Esophagus squamous epithelium (tissue), 5 donors: ENCODE measurements around the gene NGF. TPM values are rescaled to one million over a fixed set of nuclear protein-coding genes. Genes with fewer than 3 reads are reported as not detected.
"Not testable (repeated sequence)": the region's sequence is repeated elsewhere in the genome, so short reads cannot be mapped to it uniquely, and the experiment has no call there.

Source experiments
- DNase-seq: peaks from one replicate; lab custom pipeline; 2025; lab: John Stamatoyannopoulos, UW
- H3K27ac ChIP-seq, 4 donors: fragments of 200-600 bp; sonication (generic); one replicate each; pipeline ENCODE4 v1.5.1; 2016 to 2019; ENCODE audit warnings: mild to moderate bottlenecking in 1 of 4
- H3K27me3 ChIP-seq, 4 donors: fragments of 200-600 bp; sonication (generic); 1 replicate in 3 of 4; 2 replicates in 1 of 4; pipeline versions ENCODE4 v1.5.1 to v1.6.0; 2017 to 2021; ENCODE audit warnings: antibody characterized with exemption in 1 of 4
- H3K36me3 ChIP-seq, 3 donors: fragments of 200-600 bp; sonication (generic); one replicate each; pipeline ENCODE4 v1.5.1; 2016 to 2019
- H3K4me1 ChIP-seq, 3 donors: fragments of 200-600 bp; sonication (generic); one replicate each; pipeline ENCODE4 v1.5.1; 2017 to 2019
- H3K4me3 ChIP-seq, 4 donors: fragments of 200-600 bp; sonication (generic); 1 replicate in 3 of 4; 2 replicates in 1 of 4; pipeline ENCODE4 v1.5.1; 2016 to 2019; ENCODE audit warnings: mild to moderate bottlenecking in 2 of 4, moderate library complexity in 1 of 4
- H3K9me3 ChIP-seq, 3 donors: fragments of 200-600 bp; sonication (generic); one replicate each; pipeline ENCODE4 v1.5.1; 2016 to 2019
- CTCF ChIP-seq, 6 experiments: fragments of 450-650 bp in 4 of 6; fragments of 200-600 bp in 2 of 6; sonication (generic) in 2 of 6; IDR thresholded peaks; one replicate each; pipeline ENCODE4 v1.5.1; 2016 to 2019; ENCODE audit warnings: antibody characterized with exemption in 6 of 6, mild to moderate bottlenecking in 4 of 6, moderate library complexity in 4 of 6
- POLR2A ChIP-seq, 4 donors: fragments of 450-650 bp; IDR thresholded peaks; one replicate each; pipeline ENCODE4 v1.6.1; 2017; ENCODE audit warnings: antibody characterized with exemption in 4 of 4, mild to moderate bottlenecking in 4 of 4, moderate library complexity in 3 of 4
- WGBS, 2 donors: methylation state at CpG; one replicate each; pipeline ENCODE4 v1.1.5; 2018; 5-methylcytosine and 5-hydroxymethylcytosine counted together
- intact Hi-C: fragments of 100-400 bp; cut with DNase I; formaldehyde crosslinking; loops from one replicate; pipeline ENCODE4 v1.15.0; 2022
- total RNA-seq, 4 donors: library from RNA; depleted of rRNA; stranded (reverse); fragments of >200 nt; gene quantifications; one replicate each; pipeline ENCODE4 v1.1.0, GENCODE V29; 2016
- donor health status: DM: yes; HTN: yes; CAD: no.

NGF gene
- total RNA-seq, 4 donors from 2014 or later, result 1.9 TPM; not detected in 3

DNA sequence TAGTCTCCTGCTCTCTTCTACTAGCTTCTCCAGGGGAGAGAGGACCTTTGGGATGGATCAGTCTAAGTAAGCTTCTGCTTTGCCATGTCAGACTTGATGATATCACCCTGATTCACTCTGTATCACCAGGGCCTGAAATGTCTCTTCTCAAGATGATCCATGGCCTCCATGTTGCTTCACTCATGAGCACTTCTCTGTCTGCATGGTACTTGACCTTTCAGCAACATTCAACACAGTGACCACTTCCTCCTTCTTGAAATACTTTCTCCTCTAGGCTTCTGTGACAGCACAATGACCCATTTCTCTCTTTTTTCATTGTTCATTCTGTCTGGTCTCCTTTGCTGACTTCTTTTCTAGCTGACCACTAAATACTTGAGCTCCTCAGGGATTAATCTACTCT, 35.3 kb upstream of the NGF start:
- no peak overlapping the region for H3K4me3 ChIP-seq
- H3K27ac ChIP-seq, result no peak overlapping the region
- DNase-seq, result no peak
- TF ChIP-seq POLR2A (IDR thresholded peaks at IDR 0.05) (no peak), CTCF (IDR thresholded peaks at IDR 0.05) (no peak)
- no peaks in the 10 kb centered on the region for H3K36me3 ChIP-seq
- no peaks in the 10 kb centered on the region for H3K27me3 ChIP-seq
- H3K4me1 ChIP-seq, result peaks cover 0 to 6% (median 0%) of the 10 kb centered on the region in 3 donors
- no peaks in the 10 kb centered on the region for H3K9me3 ChIP-seq
- intact Hi-C loops, result no loop called here

DNA sequence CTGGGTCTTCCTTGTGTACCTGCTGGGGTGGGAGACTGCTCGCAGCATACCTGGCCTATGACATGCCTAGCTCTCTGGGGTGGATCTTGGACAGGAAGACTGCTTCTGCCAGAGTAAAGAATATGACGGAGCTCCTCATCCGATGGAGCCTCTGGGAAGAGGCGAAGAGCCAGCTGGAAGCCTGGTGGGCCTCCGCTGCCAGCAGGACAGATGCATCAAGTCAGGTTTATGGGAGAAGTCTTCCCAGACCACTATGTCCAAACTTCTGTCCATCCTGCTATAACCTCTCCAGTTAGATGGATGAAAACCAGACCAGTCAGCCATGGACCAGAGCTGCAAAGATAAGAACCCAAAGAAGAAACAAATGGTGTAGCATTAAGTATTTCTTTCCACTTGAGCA, 27.7 kb upstream of the NGF start:
- 65 to 69% methylated on average over 4 to 5 of the region's 5 CpGs for WGBS, 2 donors

GRCh38 chr1:115364780-115365155, 26.7 kb upstream of the NGF start:
- Histone ChIP-seq H3K36me3 (no peaks in the 10 kb centered on the region), H3K4me1 (peaks cover 0 to 15% (median 4%) of the 10 kb centered on the region in 3 donors), H3K27me3 (no peaks in the 10 kb centered on the region), H3K9me3 (peaks cover 0 to 6% (median 0%) of the 10 kb centered on the region in 3 donors), H3K4me3 (no peak overlapping the region), H3K27ac (peak overlapping the region in 2 of 4 donors; percentile 1 to 44)
- TF ChIP-seq CTCF (IDR thresholded peaks at IDR 0.05) (no peak), POLR2A (IDR thresholded peaks at IDR 0.05) (no peak)
- intact Hi-C loops, result no loop called here
- no peak for DNase-seq
- WGBS, 2 donors, result 50 to 59% methylated on average over 2 of the region's 2 CpGs

More for the DNA sequence above, 27.7 kb upstream of the NGF start:
- no peak overlapping the region for H3K4me3 ChIP-seq
- H3K36me3 ChIP-seq, result no peaks in the 10 kb centered on the region
- DNase-seq, result no peak
- peaks cover 0 to 15% (median 4%) of the 10 kb centered on the region in 3 donors for H3K4me1 ChIP-seq
- intact Hi-C loops, result no loop called here
- H3K27ac ChIP-seq, result no peak overlapping the region
- TF ChIP-seq CTCF (IDR thresholded peaks at IDR 0.05) (no peak), POLR2A (IDR thresholded peaks at IDR 0.05) (no peak)
- H3K9me3 ChIP-seq, result peaks cover 0 to 1% (median 0%) of the 10 kb centered on the region in 3 donors
- no peaks in the 10 kb centered on the region for H3K27me3 ChIP-seq

DNA sequence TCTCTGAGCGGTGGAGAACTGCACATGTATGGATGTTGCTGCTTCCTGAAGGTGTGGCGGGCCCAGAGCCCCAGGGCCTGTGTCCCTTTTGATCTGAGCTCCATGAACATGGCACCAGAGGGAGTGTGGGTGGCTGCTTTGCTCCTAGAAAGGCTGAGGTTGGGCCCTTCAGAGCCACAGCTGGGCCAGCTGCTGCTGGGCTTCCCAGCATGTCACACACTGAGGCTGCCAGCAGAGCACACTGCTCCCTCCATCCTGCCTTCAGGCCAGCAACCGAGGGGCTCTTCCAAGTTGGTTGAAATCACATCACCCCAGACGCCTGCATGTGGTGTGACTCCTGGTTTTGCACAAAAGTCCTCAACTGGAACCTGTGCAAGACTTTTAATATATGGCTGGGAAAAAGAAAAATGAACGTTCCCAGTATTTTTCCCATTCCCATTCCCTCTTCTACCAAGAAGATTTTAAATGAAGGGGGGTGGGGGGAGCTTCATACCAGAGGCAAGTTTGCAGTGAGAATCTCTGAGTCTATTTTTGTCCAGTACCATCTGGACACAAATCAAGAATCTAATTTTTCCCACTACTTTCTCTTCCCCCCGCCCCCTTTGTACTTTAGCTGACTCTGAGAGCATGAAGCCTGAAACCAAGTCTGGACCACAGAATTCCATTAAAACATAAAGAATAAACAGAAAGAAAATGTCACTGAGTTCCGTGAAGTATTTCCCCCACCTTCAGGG, 26.2 kb upstream of the NGF start:
- Histone ChIP-seq H3K4me3 (no peak overlapping the region), H3K36me3 (no peaks in the 10 kb centered on the region), H3K4me1 (peaks cover 0 to 15% (median 4%) of the 10 kb centered on the region in 3 donors), H3K27ac (peak overlapping the region in 2 of 4 donors; percentile 17 to 44), H3K27me3 (no peaks in the 10 kb centered on the region), H3K9me3 (peaks cover 0 to 6% (median 0%) of the 10 kb centered on the region in 3 donors)
- intact Hi-C loops, result no loop called here
- no peak for DNase-seq
- TF ChIP-seq POLR2A (IDR thresholded peaks at IDR 0.05), result no peak
- no peak for TF ChIP-seq CTCF (IDR thresholded peaks at IDR 0.05)
- WGBS, 2 donors, result 58 to 80% methylated on average over 3 to 6 of the region's 7 CpGs

GRCh38 chr1:115363171-115363570, 25.1 kb upstream of the NGF start:
- Histone ChIP-seq H3K27me3 (no peaks in the 10 kb centered on the region), H3K4me1 (peaks cover 0 to 15% (median 4%) of the 10 kb centered on the region in 3 donors), H3K27ac (no peak overlapping the region), H3K4me3 (no peak overlapping the region), H3K9me3 (peaks cover 0 to 6% (median 0%) of the 10 kb centered on the region in 3 donors), H3K36me3 (no peaks in the 10 kb centered on the region)
- intact Hi-C loops, result no loop called here
- no peak for TF ChIP-seq CTCF (IDR thresholded peaks at IDR 0.05)
- TF ChIP-seq POLR2A (IDR thresholded peaks at IDR 0.05), result no peak
- 60% methylated on average over 1 of the region's 1 CpG; no CpG with 5 or more reads in 1 of the 2 donors for WGBS, 2 donors
- DNase-seq, result no peak

GRCh38 chr1:115360505-115361129, 22.6 kb upstream of the NGF start:
- H3K36me3 ChIP-seq, DNase-seq, intact Hi-C loops, H3K9me3 ChIP-seq, H3K4me3 ChIP-seq, H3K27ac ChIP-seq, H3K27me3 ChIP-seq: not testable (repeated sequence)
- 97 to 100% methylated on average over 1 to 3 of the region's 26 CpGs for WGBS, 2 donors
- H3K4me1 ChIP-seq, result peaks cover 0 to 15% (median 3%) of the 10 kb centered on the region in 3 donors

- intact Hi-C loops, DNase-seq, H3K27ac ChIP-seq, H3K27me3 ChIP-seq, H3K36me3 ChIP-seq, H3K9me3 ChIP-seq, H3K4me3 ChIP-seq: not testable (repeated sequence)
- no CpG with 5 or more reads among the region's 31 CpGs for WGBS, 2 donors
- peaks cover 0 to 13% (median 0%) of the 10 kb centered on the region in 3 donors for H3K4me1 ChIP-seq
These were observed 21.9 kb upstream of the NGF start for GRCh38 chr1:115359787-115360452.
